GM21529 (cell line): Measurements from ENCODE around the gene LRRC37B.
"Not testable (repeated sequence)": the region's sequence is repeated elsewhere in the genome, so short reads cannot be mapped to it uniquely, and the experiment has no call there.

ENCODE experiments used
- ATAC-seq: cut with Tn5 transposase; IDR thresholded peaks from one replicate; pipeline ENCODE4 v1.9.1; 2021; ENCODE audit not compliant: unreplicated experiment

The LRRC37B gene

DNA sequence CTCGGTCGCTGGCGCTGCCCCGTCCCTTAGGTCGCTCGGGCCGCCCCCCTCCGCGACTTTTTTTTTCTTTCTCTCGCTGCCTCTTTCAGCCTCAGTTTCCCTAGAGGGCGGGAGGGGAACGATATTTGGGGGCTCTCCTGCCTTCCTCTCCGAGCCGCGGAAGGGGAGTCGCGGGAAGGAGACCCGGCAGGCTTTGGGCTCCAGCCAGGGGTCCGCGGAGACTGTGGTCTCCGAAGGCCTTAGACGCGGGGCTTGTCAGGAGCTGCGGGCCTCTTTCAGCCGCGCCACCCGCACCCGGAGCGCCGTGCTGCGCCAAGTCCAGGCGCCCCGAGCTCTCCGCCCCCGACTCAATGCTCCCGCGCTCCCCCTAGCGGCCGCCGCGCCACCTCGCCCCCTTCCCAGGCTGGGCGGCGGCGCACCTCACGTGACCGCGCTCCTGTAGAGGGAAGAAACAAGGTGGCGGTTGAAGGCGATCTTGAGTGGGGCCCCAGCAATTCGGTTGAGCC, at the start of gene LRRC37B:
LRRC37B (plus strand) TSS at position 427 of the 506 bp plus-strand sequence. CDS start 14,010 bp downstream, outside the sequence.
- ATAC-seq = peak; percentile 77

GRCh38 chr17:31964131-31964530, 43.1 kb upstream of the LRRC37B start:
- not testable (repeated sequence) for ATAC-seq

GRCh38 chr17:31967648-31968047, 39.5 kb upstream of the LRRC37B start:
- ATAC-seq = no peak

DNA sequence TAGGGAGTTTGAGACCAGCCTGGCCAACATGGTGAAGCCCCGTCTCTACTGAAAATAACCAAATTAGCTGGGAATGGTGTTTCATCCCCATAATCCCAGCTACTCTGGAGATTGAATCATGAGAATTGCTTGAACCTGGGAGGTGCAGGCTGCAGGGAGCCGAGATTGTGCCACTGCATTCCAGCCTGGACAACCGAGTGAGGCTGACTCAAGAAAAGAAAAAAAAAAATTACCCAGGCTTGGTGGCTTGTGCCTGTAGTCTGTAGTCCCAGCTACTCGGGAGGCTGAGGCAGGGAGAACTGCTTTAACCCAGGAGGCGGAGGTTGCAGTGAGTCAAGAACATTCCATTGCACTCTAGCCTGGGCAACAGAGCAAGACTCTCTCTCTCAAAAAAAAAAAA, 36.8 kb upstream of the LRRC37B start:
- ATAC-seq = not testable (repeated sequence)

GRCh38 chr17:31974269-31975071, 32.7 kb upstream of the LRRC37B start:
- ATAC-seq = not testable (repeated sequence)

DNA sequence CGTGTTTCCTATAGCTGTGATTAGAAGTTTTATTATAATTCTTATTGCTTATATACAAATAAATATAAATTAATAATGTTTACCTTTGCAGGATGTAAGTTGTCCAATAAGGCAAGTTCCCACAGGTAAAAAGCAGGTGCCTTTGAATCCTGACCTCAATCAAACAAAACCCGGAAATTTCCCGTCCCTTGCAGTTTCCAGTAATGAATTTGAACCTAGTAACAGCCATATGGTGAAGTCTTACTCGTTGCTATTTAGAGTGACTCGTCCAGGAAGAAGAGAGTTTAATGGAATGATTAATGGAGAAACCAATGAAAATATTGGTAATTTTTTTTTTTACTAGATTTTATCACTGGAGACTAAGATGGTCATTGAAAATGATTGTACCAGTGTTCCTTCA, 31.8 kb upstream of the LRRC37B start:
- ATAC-seq = not testable (repeated sequence)

DNA sequence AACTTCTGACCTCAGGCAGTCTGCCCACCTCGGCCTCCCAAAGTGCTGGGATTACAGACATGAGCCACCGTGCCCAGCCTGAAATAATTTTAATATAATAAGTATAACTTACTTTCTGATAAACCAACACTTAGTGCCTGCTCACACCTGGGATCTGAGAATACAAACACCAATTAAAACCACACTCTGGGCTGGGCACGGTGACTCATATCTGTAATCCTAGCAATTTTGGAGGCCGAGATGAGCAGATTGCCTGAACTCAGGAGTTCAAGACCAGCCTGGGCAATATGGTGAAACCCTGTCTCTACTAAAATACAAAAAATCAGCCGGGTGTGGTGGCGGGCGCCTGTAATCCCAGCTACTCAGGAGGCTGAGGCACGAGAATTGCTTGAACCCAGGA, 15.4 kb upstream of the LRRC37B start:
- ATAC-seq = not testable (repeated sequence)

DNA sequence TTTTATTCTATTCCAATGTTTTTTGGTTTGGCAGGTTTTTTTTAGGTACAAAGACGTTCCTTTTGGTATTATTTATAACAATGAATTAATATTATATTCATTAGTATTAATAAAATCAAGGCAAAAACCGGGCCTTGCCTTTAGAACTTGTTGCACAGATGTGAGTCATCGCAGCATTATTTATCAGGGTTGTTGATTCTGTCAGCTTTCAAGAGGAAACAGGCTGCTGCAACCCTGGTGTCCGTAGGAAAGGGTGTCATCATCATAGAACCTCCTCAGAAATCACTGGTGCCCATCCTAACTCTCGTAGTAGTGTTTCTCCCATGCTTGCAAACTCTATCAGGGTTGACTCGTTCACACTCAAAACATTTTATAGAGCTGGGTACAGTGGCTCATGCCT, 10.2 kb upstream of the LRRC37B start:
- ATAC-seq = no peak

DNA sequence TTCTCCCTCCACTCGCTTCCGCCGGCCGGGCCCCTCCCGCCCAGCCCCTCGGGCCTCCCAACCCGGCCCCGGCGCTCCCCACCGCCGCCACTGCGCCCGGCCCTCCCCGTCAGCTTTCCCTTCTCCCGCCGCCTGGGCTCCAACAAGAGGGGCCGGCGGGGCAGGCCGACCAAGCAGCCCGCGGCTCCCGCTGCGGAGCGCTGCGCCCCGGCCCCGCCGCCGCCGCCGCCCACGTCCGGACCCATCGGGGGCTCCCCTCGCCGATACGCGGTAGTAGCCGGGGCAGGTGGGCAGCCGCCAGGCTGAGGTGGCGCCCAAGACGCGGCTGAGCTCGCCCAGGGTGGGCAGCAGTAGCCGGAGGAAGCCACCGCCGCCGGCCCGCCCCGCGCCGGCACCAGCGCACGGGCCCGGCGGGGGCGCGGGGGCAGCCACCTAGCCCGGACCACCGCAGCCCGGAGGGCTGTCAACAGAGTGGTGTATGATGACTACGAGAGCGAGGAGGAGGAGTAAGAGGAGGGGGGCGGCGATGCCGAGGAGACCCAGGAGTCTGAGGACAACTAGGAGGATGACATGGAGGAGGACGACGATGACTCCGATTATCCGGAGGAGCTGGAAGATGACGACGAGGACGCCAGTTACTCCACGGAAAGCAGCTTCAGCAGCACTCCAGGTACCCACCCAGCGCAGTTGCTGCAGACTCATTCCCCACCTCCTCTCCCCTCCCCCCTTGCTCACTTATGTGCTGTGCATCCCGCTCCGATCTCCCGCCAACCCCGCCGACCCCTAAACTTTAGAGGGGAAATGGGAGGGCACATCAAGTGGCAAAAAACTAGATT, 498 bp downstream of the LRRC37B start:
- peak; percentile 48 for ATAC-seq

GRCh38 chr17:32009262-32009542, 2.0 kb downstream of the LRRC37B start:
- ATAC-seq = no peak

- no peak for ATAC-seq
These were observed 2.9 kb downstream of the LRRC37B start for GRCh38 chr17:32010114-32010513.

DNA sequence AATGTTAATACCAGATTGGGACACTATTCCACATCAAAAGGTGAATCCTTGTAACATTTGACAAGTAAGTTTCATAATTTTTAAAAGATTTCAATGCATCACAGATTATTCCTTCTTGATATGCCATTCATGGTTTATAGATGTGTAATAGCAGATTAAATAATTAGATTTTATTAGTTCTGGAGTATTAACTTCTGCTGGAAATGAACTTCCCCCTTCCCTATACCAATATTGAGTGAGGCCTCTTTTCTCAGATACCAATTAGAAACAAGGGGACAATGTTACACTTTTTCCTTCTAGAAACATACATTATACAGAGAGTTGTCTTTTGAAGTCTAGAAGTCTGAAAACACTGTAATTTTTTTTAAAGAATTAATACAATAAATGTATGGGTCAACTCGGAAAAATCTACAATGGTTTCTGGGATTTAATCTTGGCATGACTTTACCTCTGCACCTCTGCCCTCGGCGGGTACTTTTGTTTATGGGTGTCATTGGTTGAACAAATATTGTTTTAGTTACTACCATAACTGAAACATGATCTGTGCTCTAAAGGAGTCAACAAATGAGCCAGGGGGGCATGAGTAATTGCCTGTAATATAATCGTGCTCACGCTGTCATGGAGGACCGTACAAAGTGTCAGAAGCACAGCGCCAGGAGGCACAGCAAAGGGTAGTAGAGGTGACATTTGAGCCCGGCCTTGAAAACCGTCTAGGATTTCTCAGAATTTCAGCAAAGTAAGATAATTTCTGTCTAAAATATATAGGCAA, 8.2 kb downstream of the LRRC37B start:
- ATAC-seq = no peak

- ATAC-seq = no peak
These were observed 9.0 kb downstream of the LRRC37B start for GRCh38 chr17:32016231-32016630.

- no peak for ATAC-seq
These were observed 12.0 kb downstream of the LRRC37B start for GRCh38 chr17:32019228-32019627.

DNA sequence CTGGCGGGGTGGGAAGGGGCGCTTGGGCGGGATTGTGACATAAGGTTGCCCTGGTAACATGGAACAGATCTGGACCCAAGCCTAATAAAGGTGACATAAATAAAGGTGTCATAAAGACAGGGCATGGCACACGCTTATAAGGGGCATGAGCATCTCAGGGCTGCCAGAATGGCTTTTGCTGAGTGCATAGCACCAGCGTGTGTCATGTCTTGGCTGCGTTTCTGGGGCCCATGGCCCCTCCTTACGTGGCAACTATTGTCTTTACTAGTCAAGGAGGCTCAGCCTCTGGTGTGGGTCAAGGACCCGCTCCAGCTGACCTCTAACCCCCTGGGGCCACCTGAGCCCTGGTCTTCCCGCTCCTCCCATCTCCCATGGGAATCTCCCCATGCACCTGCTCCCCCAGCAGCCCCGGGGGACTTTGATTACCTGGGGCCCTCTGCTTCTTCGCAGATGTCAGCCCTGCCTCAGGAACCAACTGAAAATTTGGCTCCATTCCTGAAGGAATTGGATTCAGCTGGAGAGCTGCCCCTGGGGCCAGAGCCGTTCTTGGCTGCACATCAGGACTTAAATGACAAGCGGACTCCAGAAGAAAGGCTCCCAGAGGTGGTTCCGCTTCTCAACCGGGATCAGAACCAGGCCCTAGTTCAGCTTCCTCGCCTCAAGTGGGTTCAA, 13.9 kb downstream of the LRRC37B start:
- no peak for ATAC-seq

GRCh38 chr17:32021615-32021955, 14.4 kb downstream of the LRRC37B start:
- ATAC-seq = no peak

- not testable (repeated sequence) for ATAC-seq
These were observed 15.4 kb downstream of the LRRC37B start for GRCh38 chr17:32022554-32022953.

DNA sequence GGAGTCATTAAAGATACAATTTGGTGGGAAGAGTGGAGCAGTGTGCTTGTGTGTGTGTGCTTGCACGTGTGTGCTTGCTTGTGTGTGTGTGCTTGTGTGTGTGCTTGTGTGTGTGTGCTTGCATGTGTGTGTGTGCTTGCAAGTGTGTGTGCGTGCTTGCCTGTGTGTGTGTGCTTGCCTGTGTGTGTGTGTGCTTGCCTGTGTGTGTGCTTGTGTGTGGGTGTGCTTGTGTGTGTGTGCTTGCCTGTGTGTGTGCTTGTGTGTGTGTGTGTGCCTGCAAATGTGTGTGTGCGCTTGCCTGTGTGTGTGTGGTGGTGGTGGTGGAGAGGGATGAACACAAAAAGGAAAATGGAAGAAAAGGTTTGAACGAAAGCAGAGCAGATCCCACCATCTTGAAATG, 20.1 kb downstream of the LRRC37B start:
- not testable (repeated sequence) for ATAC-seq

- ATAC-seq = no peak
These were observed 26.0 kb downstream of the LRRC37B start for GRCh38 chr17:32033223-32033622.

- not testable (repeated sequence) for ATAC-seq
These were observed 26.6 kb downstream of the LRRC37B start for GRCh38 chr17:32033812-32034211.

DNA sequence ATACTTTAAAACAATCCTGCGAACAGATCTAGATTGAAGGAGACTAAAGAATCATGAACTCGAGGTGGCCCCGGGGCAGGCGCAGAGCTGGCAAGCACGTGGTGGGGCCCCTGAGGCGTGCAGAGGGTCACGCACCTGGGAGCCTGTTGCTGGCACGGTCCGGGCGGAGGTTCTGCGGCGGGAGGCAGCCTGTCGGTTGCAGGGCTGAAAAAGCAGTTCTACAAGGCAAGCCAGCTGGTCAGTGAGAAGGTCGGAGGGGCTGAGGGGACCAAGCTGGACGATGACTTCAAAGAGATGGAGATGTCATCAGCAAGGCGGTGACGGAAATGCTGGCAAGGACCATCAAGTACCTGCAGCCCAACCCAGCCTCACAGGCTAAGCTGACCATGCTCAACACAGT, 33.1 kb downstream of the LRRC37B start:
- ATAC-seq = not testable (repeated sequence)
